ENCODE data around the gene FLRT1.

DNA sequence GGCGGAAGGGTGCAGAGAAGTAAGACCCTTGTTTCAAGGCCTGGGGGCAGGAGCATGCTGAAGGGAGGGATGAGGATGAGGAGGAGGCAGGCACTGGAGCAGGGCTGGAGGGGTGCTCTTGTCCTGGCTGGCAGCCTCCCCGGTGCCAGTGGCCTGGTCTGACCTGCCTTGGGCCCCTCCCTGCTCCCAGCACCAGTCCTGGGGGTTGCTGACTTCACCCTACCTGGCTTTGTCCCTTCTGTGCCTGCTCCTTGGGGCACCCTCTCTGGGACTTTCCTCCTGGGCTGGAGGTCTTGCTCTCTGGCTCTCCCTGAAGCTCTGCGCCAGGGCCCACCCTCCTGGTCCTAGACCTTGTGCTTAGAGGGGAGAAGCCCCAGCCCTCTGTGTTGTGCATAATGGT lies 4.7 kb upstream of the FLRT1 start:
- TF ChIP-seq IRF2 (CRISPR knock-in tag; IDR thresholded peaks at IDR 0.05) (no peak), NFYB (CRISPR knock-in tag; IDR thresholded peaks at IDR 0.05) (no peak), FOXP1 (IDR thresholded peaks at IDR 0.05) (no peak), FOXP1 (CRISPR knock-in tag; IDR thresholded peaks at IDR 0.05) (no peak), NR1H2 (CRISPR knock-in tag; IDR thresholded peaks at IDR 0.05; ENCODE audit: borderline replicate concordance, low read depth) (no peak), ZNF24 (IDR thresholded peaks at IDR 0.05) (no peak), EP300 (IDR thresholded peaks at IDR 0.05; ENCODE audit: low read depth in 2 of 2, low read length in 2 of 2) (no peak), EP300 (CRISPR knock-in tag; IDR thresholded peaks at IDR 0.05; ENCODE audit: borderline replicate concordance) (no peak)
- TF ChIP-seq, protein P1, sequence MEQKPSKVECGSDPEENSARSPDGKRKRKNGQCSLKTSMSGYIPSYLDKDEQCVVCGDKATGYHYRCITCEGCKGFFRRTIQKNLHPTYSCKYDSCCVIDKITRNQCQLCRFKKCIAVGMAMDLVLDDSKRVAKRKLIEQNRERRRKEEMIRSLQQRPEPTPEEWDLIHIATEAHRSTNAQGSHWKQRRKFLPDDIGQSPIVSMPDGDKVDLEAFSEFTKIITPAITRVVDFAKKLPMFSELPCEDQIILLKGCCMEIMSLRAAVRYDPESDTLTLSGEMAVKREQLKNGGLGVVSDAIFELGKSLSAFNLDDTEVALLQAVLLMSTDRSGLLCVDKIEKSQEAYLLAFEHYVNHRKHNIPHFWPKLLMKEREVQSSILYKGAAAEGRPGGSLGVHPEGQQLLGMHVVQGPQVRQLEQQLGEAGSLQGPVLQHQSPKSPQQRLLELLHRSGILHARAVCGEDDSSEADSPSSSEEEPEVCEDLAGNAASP (CRISPR knock-in tag; IDR thresholded peaks at IDR 0.05; ENCODE audit: borderline replicate concordance), result no peak
